ENCODE measurements around the gene PIK3R1. TPM values are rescaled to one million over a fixed set of nuclear protein-coding genes. Genes with fewer than 3 reads are reported as not detected.

PIK3R1 gene
- total RNA-seq, 2 donors from 2014 or later: 29.8 to 30.2 TPM

DNA sequence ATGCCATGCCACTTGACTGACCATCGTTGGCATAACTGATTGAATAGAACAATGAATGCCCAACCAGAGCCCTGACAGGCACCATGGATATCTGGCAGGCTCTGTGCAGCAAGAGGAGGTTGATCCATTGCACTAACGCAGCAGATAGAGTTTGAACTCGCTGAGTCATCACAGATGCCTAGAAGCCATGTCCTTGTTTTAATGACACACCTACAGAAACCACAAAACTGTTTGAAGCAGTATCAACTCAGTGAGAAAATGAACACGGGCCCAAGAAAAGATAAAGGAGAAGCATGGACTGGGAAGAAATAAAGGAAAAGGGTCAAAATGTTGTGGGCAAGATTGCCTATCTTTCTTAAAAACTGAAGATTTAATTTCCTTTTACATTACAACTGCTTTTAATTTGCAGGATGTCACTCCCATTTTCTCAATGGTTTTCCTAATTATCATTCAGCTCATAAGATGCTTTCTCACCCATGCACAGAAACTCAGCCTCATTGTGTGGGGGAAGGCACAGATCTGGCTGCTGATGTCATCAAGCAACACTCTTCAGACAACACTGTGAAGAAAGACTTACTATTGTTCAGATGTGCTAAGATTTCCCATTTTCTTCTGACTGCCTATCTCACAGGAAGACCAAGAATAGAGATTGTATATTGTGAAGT, 129.0 kb downstream of the PIK3R1 start:
- H3K27me3 ChIP-seq (ENCODE audit: control insufficient read depth, insufficient read depth, low read length, poor library complexity, severe bottlenecking): no peaks in the 10 kb centered on the region
- no peaks in the 10 kb centered on the region for H3K36me3 Mint-ChIP-seq (ENCODE audit: low read depth)
- H3K27me3 Mint-ChIP-seq (ENCODE audit: insufficient read depth): no peaks in the 10 kb centered on the region
- WGBS, 2 experiments (ENCODE audit: insufficient coverage in 1 of 2, insufficient read length in 1 of 2): 96 to 100% methylated on average over 2 to 4 of the region's 4 CpGs
- no peaks in the 10 kb centered on the region for H3K36me3 ChIP-seq (ENCODE audit: control insufficient read depth, insufficient read depth, low read length)
- no peak for DNase-seq
- H3K9me3 ChIP-seq (ENCODE audit: control insufficient read depth, low read length): peaks cover 11% of the 10 kb centered on the region
- peaks cover 15% of the 10 kb centered on the region for H3K9me3 Mint-ChIP-seq
- peaks cover 5% of the 10 kb centered on the region for H3K4me1 Mint-ChIP-seq
- no peak overlapping the region for H3K4me3 ChIP-seq (ENCODE audit: low read length)
- H3K4me3 Mint-ChIP-seq: no peak overlapping the region
- no peaks in the 10 kb centered on the region for H3K4me1 ChIP-seq (ENCODE audit: control insufficient read depth, insufficient read depth, low read length)
- H3K9ac ChIP-seq (ENCODE audit: extremely low read depth, low read length, poor library complexity, severe bottlenecking): no peak overlapping the region
- TF ChIP-seq, protein P1, sequence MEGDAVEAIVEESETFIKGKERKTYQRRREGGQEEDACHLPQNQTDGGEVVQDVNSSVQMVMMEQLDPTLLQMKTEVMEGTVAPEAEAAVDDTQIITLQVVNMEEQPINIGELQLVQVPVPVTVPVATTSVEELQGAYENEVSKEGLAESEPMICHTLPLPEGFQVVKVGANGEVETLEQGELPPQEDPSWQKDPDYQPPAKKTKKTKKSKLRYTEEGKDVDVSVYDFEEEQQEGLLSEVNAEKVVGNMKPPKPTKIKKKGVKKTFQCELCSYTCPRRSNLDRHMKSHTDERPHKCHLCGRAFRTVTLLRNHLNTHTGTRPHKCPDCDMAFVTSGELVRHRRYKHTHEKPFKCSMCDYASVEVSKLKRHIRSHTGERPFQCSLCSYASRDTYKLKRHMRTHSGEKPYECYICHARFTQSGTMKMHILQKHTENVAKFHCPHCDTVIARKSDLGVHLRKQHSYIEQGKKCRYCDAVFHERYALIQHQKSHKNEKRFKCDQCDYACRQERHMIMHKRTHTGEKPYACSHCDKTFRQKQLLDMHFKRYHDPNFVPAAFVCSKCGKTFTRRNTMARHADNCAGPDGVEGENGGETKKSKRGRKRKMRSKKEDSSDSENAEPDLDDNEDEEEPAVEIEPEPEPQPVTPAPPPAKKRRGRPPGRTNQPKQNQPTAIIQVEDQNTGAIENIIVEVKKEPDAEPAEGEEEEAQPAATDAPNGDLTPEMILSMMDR (conservative IDR thresholded peaks at IDR 0.05): no peak
- no peak overlapping the region for H3K27ac ChIP-seq (ENCODE audit: low read depth, low read length)
- no peak overlapping the region for H3K27ac Mint-ChIP-seq

DNA sequence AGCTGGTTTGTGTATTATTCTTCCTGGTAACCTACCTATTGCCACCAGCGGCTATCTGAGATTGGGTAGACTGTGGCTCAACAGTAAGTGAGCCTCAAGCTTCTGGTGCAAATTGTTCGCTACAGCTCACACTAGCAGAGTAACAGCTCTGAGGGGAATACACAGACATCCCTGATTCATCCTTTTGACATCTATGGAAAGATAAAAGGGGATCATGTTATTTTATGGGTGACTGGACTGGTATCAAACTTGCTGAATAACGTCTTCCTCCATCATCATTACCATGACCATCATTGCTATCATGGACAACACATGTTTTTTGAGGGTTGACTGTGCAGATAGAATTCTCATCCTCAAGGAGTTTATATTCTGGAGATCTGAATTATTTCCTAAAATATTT, 129.6 kb downstream of the PIK3R1 start:
- Mint-ChIP-seq H3K27ac (no peak overlapping the region), H3K4me1 (peaks cover 5% of the 10 kb centered on the region), H3K4me3 (no peak overlapping the region), H3K36me3 (ENCODE audit: low read depth) (no peaks in the 10 kb centered on the region), H3K27me3 (ENCODE audit: insufficient read depth) (no peaks in the 10 kb centered on the region), H3K9me3 (peaks cover 15% of the 10 kb centered on the region)
- Histone ChIP-seq H3K9me3 (ENCODE audit: control insufficient read depth, low read length) (peaks cover 11% of the 10 kb centered on the region), H3K27me3 (ENCODE audit: control insufficient read depth, insufficient read depth, low read length, poor library complexity, severe bottlenecking) (no peaks in the 10 kb centered on the region), H3K4me1 (ENCODE audit: control insufficient read depth, insufficient read depth, low read length) (no peaks in the 10 kb centered on the region), H3K4me3 (ENCODE audit: low read length) (no peak overlapping the region), H3K36me3 (ENCODE audit: control insufficient read depth, insufficient read depth, low read length) (no peaks in the 10 kb centered on the region), H3K27ac (ENCODE audit: low read depth, low read length) (no peak overlapping the region), H3K9ac (ENCODE audit: extremely low read depth, low read length, poor library complexity, severe bottlenecking) (no peak overlapping the region)
- DNase-seq: no peak
- WGBS, 2 experiments (ENCODE audit: insufficient coverage in 1 of 2, insufficient read length in 1 of 2): 94 to 96% methylated on average over 2 to 3 of the region's 3 CpGs
- TF ChIP-seq, protein P1 (conservative IDR thresholded peaks at IDR 0.05): no peak

DNA sequence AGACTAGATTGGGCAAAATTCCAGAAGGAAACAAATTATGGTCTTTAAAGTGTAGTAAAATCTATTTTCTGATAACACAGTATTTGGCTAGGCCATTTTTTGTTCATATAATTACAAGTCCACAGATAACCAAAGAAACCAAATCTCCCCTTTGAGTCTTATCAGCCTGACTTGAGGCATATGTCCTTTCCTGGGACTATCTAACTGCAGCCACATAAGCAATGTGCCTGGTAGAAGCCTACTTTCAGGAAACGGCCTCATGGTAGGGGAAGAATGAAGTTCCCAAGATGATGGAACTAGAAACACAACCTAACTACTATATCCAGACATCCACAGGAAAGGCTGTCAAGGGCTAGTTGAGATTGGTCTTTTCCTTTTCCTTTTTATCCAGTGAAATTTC, 130.0 kb downstream of the PIK3R1 start:
- Mint-ChIP-seq H3K4me3 (no peak overlapping the region), H3K9me3 (peaks cover 15% of the 10 kb centered on the region)
- no peak overlapping the region for H3K27ac ChIP-seq (ENCODE audit: low read depth, low read length)

More for the DNA sequence above, 130.0 kb downstream of the PIK3R1 start:
- no peaks in the 10 kb centered on the region for H3K36me3 ChIP-seq (ENCODE audit: control insufficient read depth, insufficient read depth, low read length)
- Mint-ChIP-seq H3K4me1 (peaks cover 5% of the 10 kb centered on the region), H3K27me3 (ENCODE audit: insufficient read depth) (no peaks in the 10 kb centered on the region), H3K36me3 (ENCODE audit: low read depth) (no peaks in the 10 kb centered on the region), H3K27ac (no peak overlapping the region)
- H3K27me3 ChIP-seq (ENCODE audit: control insufficient read depth, insufficient read depth, low read length, poor library complexity, severe bottlenecking): no peaks in the 10 kb centered on the region
- H3K9me3 ChIP-seq (ENCODE audit: control insufficient read depth, low read length): peaks cover 11% of the 10 kb centered on the region
- H3K4me3 ChIP-seq (ENCODE audit: low read length): no peak overlapping the region
- TF ChIP-seq, protein P1 (conservative IDR thresholded peaks at IDR 0.05): no peak
- H3K4me1 ChIP-seq (ENCODE audit: control insufficient read depth, insufficient read depth, low read length): no peaks in the 10 kb centered on the region
- H3K9ac ChIP-seq (ENCODE audit: extremely low read depth, low read length, poor library complexity, severe bottlenecking): no peak overlapping the region
- 80% methylated on average over 1 of the region's 1 CpG for WGBS, 2 experiments (ENCODE audit: insufficient coverage in 1 of 2, insufficient read length in 1 of 2)
- DNase-seq: no peak
